GM12892 (cell line): Measurements from ENCODE around the gene GSC2.

Source experiments
- DNase-seq: peaks from one replicate; pipeline ENCODE4 v3.0.0; 2011; ENCODE audit not compliant: insufficient read length
- FAIRE-seq: peaks from 2 replicates; lab custom pipeline; 2011; peaks lifted over from hg19 to GRCh38; lab: Jason Lieb, UNC
- POLR2A ChIP-seq: IDR thresholded peaks from 2 replicates; pipeline ENCODE4 v1.6.1; 2011; ENCODE audit warnings: low read depth, low read length, control low read depth
- POLR2AphosphoS5 ChIP-seq: IDR thresholded peaks from 2 replicates; pipeline ENCODE4 v1.6.1; 2011; ENCODE audit warnings: low read depth, low read length, control low read depth
- TAF1 ChIP-seq: IDR thresholded peaks from 2 replicates; pipeline ENCODE4 v1.6.1; 2011; ENCODE audit warnings: low read depth, mild to moderate bottlenecking, control low read depth, low read length, borderline replicate concordance

GSC2 gene

DNA sequence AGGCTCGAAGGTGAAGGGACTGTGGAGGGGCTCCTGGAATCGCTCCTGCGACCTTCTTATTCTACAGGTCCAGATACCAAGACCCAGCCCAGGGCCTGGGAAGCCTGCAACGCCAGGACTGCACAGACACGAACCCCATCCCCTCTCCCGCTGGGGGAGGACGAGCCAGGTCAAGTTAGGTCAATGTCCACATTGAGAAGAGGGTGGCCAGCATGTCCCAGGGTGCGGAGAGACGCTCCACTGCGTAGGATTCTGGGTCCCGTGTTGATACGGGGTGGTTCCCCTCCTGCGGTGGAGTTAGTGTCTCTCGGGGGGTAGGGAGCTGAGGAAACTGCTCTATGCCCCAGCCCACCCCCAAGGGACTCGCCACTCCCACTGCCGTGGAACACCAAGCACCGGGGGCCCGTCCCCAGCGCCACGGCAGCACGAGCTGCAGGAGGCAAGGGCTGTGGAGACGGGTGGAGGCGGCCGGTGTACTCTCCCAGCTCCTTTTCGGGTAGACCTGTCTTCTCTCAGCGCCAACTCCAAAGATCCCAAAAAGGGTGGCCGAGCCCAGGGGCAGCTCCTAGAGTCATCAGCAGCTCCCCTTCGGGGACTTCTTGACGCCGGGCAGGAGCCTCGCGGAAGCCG, 1.6 kb downstream of the GSC2 start:
- DNase-seq (no peak), FAIRE-seq (no peak)
- TF ChIP-seq POLR2AphosphoS5, result no peak
- no peak for TF ChIP-seq TAF1
- no peak for TF ChIP-seq POLR2A

GRCh38 chr22:19147195-19147780, 2.8 kb downstream of the GSC2 start:
- no peak for DNase-seq
- no peak for FAIRE-seq
- TF ChIP-seq POLR2A, result no peak
- no peak for TF ChIP-seq TAF1
- no peak for TF ChIP-seq POLR2AphosphoS5

- TF ChIP-seq POLR2A (no peak), TAF1 (no peak), POLR2AphosphoS5 (no peak)
- DNase-seq (no peak), FAIRE-seq (no peak)
Measured at GRCh38 chr22:19146215-19146968, 3.7 kb downstream of the GSC2 start.

DNA sequence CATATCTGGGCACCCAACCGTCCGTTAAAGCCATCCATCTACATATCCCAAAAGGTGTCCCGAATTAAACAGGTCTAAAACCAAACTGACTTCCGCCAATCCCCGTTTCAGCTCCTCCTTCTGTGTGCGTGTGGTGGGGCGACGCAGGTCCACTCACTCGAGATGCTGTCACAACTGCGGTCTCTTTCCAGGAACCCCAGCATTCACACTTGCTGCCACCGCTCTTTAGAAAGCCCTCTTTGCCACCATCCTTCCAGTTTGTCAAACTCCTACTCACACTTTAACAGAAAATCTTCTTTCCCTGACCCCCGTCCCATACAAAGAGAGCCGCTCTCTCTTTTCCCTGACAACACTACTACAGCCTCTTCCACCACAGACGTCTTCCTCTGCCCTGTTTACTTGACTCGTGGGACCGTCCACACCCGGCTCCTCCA, 6.1 kb downstream of the GSC2 start:
- TF ChIP-seq POLR2AphosphoS5 (no peak), POLR2A (no peak), TAF1 (no peak)
- DNase-seq (no peak), FAIRE-seq (no peak)

GRCh38 chr22:19143212-19143611, 6.9 kb downstream of the GSC2 start:
- DNase-seq (no peak), FAIRE-seq (no peak)
- no peak for TF ChIP-seq POLR2A
- no peak for TF ChIP-seq TAF1
- no peak for TF ChIP-seq POLR2AphosphoS5

DNA sequence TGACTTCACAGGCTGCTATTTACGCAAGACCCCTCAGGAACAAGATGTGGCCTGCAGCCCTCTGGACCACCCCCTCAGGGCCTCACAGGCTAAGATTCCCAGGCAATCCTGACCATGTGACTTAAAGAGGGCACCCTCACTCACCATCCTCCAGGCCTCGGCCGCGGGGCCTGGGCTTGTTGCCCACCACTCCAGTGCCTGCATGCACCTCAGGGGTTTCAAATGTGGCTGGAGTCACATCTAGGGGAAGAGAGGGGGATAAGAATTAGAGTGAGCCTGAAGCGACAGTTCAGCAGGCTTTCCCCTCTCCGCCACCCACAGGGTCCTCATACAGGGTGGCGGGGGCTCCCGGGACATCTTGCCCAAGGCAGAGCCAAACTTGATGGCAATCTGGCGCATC, 7.7 kb downstream of the GSC2 start:
- TF ChIP-seq TAF1 (no peak), POLR2AphosphoS5 (no peak), POLR2A (no peak)
- FAIRE-seq, result no peak

GRCh38 chr22:19139974-19140373, 10.1 kb downstream of the GSC2 start:
- TF ChIP-seq TAF1 (no peak), POLR2AphosphoS5 (no peak), POLR2A (no peak)
- no peak for FAIRE-seq
- DNase-seq, result no peak

More for the DNA sequence above, 7.7 kb downstream of the GSC2 start:
- DNase-seq, result no peak

- no peak for DNase-seq
- FAIRE-seq, result no peak
- TF ChIP-seq POLR2AphosphoS5 (no peak), POLR2A (no peak), TAF1 (no peak)
Measured at GRCh38 chr22:19139001-19139356, 11.1 kb downstream of the GSC2 start.

DNA sequence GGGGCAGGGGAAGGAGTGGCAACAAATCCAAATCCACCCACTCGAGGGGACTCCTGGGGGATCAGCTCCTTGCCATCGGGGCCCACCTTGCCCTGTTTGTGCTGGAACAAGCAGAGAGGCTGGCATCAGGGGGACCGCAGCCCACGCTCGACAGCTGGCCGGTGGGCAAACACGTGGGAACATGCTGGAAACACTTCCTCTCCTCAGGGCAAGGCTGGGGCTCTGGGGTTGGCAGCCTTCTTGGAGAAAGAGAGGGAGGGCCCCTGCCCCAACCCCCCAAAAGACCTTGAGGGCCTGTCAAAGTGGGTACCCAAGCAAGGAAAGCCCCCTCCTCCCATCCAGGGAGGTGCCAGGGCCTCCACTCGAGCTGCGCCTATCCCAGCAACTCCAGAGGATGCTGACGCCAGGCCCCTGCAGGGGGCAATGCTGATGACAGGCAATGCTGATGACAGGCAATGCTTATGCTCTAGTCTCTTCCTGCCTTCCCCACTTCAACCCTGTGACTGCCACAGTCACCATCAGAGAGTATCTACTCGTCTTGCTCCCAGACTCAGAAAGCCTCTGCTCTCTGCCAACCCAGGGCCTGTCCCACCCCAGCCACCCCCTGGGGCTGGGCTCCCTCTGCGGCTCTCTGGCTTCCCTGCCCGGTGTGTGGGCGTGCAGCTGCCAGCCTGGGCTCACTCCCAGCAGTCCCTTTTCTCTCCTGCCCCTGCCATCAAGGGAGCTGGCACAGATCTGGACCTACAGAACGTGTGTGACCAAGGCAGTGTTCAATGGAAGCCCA, 11.7 kb downstream of the GSC2 start:
- no peak for TF ChIP-seq POLR2A
- no peak for TF ChIP-seq TAF1
- no peak for FAIRE-seq
- no peak for DNase-seq

DNA sequence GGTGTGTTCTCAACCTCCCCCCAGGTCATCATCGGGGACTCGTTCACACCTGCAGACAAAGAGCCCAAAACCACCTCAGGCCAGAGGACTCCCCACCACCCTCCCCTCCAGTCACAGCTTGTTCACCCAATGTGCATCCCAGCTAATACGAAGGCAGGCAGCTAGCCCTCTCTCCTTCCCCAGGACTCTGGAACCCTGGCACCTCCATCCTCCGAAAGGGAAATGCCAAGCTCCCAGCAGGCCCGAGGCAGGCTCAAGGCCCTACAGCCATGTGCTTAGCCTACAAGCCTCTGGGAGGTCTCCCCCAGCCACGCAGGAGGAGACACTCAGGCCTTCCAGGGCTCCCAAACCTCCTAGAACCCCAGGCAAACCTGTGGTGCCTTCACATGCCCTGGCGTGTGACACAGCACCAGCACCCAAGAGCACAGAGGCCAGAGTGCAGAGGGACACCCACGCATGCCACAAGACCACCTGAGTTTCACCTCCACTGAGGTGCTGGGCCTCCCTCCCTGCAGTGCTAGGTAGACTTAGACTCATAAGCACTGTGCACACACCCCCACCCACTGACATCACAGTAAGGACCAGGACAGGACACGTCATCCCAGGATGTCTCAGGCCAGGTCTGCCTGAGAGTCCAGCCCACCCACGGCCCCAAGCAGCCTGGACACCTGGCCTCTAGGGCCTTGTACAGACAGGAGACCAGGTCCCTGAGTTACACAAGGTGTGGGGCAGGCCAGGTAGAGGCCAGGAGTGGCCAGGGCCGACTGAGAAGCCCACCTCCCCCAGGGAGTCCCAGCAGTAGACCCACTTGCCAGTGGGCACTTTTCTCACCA, 12.5 kb downstream of the GSC2 start:
- DNase-seq, result no peak
- no peak for FAIRE-seq

GRCh38 chr22:19136915-19137314, 13.2 kb downstream of the GSC2 start:
- DNase-seq, result no peak
- TF ChIP-seq POLR2AphosphoS5 (no peak), POLR2A (no peak), TAF1 (no peak)
- FAIRE-seq, result no peak

More for the DNA sequence above, 12.5 kb downstream of the GSC2 start:
- TF ChIP-seq POLR2AphosphoS5, result no peak
